ENCODE results near the gene KRT3. TPM values are rescaled to one million over a fixed set of nuclear protein-coding genes. Genes with fewer than 3 reads are reported as not detected.

Gene KRT3
- total RNA-seq, 1 donor from 2014 or later = not detected

GRCh38 chr12:52792185-52793029, 3.5 kb downstream of the KRT3 start:
- no peak overlapping the region for H3K27ac Mint-ChIP-seq (ENCODE audit: unreplicated experiment)
- no peaks in the 10 kb centered on the region for H3K36me3 Mint-ChIP-seq (ENCODE audit: low read depth)
- no peak overlapping the region for H3K4me3 Mint-ChIP-seq
- no peaks in the 10 kb centered on the region for H3K9me3 Mint-ChIP-seq
- peaks cover 4% of the 10 kb centered on the region for H3K27me3 Mint-ChIP-seq (ENCODE audit: low read depth)
- TF ChIP-seq, protein P1, sequence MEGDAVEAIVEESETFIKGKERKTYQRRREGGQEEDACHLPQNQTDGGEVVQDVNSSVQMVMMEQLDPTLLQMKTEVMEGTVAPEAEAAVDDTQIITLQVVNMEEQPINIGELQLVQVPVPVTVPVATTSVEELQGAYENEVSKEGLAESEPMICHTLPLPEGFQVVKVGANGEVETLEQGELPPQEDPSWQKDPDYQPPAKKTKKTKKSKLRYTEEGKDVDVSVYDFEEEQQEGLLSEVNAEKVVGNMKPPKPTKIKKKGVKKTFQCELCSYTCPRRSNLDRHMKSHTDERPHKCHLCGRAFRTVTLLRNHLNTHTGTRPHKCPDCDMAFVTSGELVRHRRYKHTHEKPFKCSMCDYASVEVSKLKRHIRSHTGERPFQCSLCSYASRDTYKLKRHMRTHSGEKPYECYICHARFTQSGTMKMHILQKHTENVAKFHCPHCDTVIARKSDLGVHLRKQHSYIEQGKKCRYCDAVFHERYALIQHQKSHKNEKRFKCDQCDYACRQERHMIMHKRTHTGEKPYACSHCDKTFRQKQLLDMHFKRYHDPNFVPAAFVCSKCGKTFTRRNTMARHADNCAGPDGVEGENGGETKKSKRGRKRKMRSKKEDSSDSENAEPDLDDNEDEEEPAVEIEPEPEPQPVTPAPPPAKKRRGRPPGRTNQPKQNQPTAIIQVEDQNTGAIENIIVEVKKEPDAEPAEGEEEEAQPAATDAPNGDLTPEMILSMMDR (conservative IDR thresholded peaks at IDR 0.05) = no peak
- no peak for DNase-seq (ENCODE audit: low read depth, low spot score)
- no peaks in the 10 kb centered on the region for H3K4me1 Mint-ChIP-seq

- H3K9me3 Mint-ChIP-seq = no peaks in the 10 kb centered on the region
- H3K4me1 Mint-ChIP-seq = no peaks in the 10 kb centered on the region
- peaks cover 4% of the 10 kb centered on the region for H3K27me3 Mint-ChIP-seq (ENCODE audit: low read depth)
- H3K27ac Mint-ChIP-seq (ENCODE audit: unreplicated experiment) = no peak overlapping the region
- no peak for DNase-seq (ENCODE audit: low read depth, low spot score)
- no peaks in the 10 kb centered on the region for H3K36me3 Mint-ChIP-seq (ENCODE audit: low read depth)
- TF ChIP-seq, protein P1 (conservative IDR thresholded peaks at IDR 0.05) = no peak
- no peak overlapping the region for H3K4me3 Mint-ChIP-seq
Measured at GRCh38 chr12:52791271-52792184, 4.4 kb downstream of the KRT3 start.

- H3K36me3 Mint-ChIP-seq (ENCODE audit: low read depth) = no peaks in the 10 kb centered on the region
- no peak for DNase-seq (ENCODE audit: low read depth, low spot score)
- H3K27ac Mint-ChIP-seq (ENCODE audit: unreplicated experiment) = no peak overlapping the region
- H3K27me3 Mint-ChIP-seq (ENCODE audit: low read depth) = peaks cover 6% of the 10 kb centered on the region
- H3K4me1 Mint-ChIP-seq = no peaks in the 10 kb centered on the region
- H3K9me3 Mint-ChIP-seq = no peaks in the 10 kb centered on the region
- TF ChIP-seq, protein P1 (conservative IDR thresholded peaks at IDR 0.05) = no peak
- H3K4me3 Mint-ChIP-seq = no peak overlapping the region
Measured at GRCh38 chr12:52790427-52791270, 5.3 kb downstream of the KRT3 start.

GRCh38 chr12:52789637-52790426, 6.1 kb downstream of the KRT3 start:
- H3K4me3 Mint-ChIP-seq = no peak overlapping the region
- no peak for DNase-seq (ENCODE audit: low read depth, low spot score)
- H3K36me3 Mint-ChIP-seq (ENCODE audit: low read depth) = no peaks in the 10 kb centered on the region
- peaks cover 10% of the 10 kb centered on the region for H3K27me3 Mint-ChIP-seq (ENCODE audit: low read depth)
- H3K4me1 Mint-ChIP-seq = no peaks in the 10 kb centered on the region
- no peak overlapping the region for H3K27ac Mint-ChIP-seq (ENCODE audit: unreplicated experiment)
- TF ChIP-seq, protein P1 (conservative IDR thresholded peaks at IDR 0.05) = no peak
- no peaks in the 10 kb centered on the region for H3K9me3 Mint-ChIP-seq

Data from neural crest cell (in vitro differentiated cells).